Activated CD4-positive, alpha-beta T cell treated with anti-CD3 and anti-CD28 coated beads for 36 hours (primary cell): ENCODE results near the gene PASD1. TPM values are rescaled to one million over a fixed set of nuclear protein-coding genes. Genes with fewer than 3 reads are reported as not detected.
"Not testable (repeated sequence)": the region's sequence is repeated elsewhere in the genome, so short reads cannot be mapped to it uniquely, and the experiment has no call there.

Experiments
- ATAC-seq: fragments of 200-7000 bp; cut with Tn5 transposase; one replicate; pipeline ENCODE4 v1.10.0; 2021; ENCODE audit warnings: mild to moderate bottlenecking, moderate library complexity
- CTCF ChIA-PET: fragments of 350-600 bp; sonication (Branson Sonifier 250); formaldehyde crosslinking; loops from one replicate; lab custom pipeline; 2021; ENCODE audit warnings: antibody characterized with exemption; lab: Charles Lee
- POLR2A ChIA-PET: fragments of 350-600 bp; sonication (Branson Sonifier 250); formaldehyde crosslinking; loops from one replicate; lab custom pipeline; 2021; ENCODE audit warnings: antibody characterized with exemption, inconsistent platforms; lab: Charles Lee
- DNase-seq: peaks from one replicate; pipeline ENCODE4 v3.0.0-alpha.2; 2020
- H3K27ac Mint-ChIP-seq: one replicate; pipeline ENCODE4 v1.8.0; 2021; ENCODE audit warnings: mixed read lengths
- H3K27me3 Mint-ChIP-seq: one replicate; pipeline ENCODE4 v1.8.0; 2021; ENCODE audit warnings: mixed read lengths
- H3K36me3 Mint-ChIP-seq: one replicate; pipeline ENCODE4 v1.8.0; 2021; ENCODE audit warnings: low read depth, mixed read lengths
- H3K4me1 Mint-ChIP-seq: one replicate; pipeline ENCODE4 v1.8.0; 2021; ENCODE audit warnings: mixed read lengths
- H3K4me3 Mint-ChIP-seq: one replicate; pipeline ENCODE4 v1.8.0; 2021; ENCODE audit warnings: mild to moderate bottlenecking, moderate library complexity, mixed read lengths
- H3K9me3 Mint-ChIP-seq: one replicate; pipeline ENCODE4 v1.8.0; 2021; ENCODE audit warnings: low read depth, mixed read lengths
- intact Hi-C, 2 experiments: fragments of 100-400 bp; cut with DNase I in 1 of 2; cut with micrococcal nuclease in 1 of 2; formaldehyde crosslinking; loops; one replicate each; pipeline versions ENCODE4 v1.14.2 to v1.15.1; 2022 to 2024; cut with DNase I, micrococcal nuclease
- total RNA-seq, 2 experiments: library from RNA; stranded (reverse); gene quantifications; one replicate each; pipeline ENCODE4 v1.2.3, GENCODE V29; 2021

Gene PASD1
- total RNA-seq, 2 experiments from 2014 or later: not detected

DNA sequence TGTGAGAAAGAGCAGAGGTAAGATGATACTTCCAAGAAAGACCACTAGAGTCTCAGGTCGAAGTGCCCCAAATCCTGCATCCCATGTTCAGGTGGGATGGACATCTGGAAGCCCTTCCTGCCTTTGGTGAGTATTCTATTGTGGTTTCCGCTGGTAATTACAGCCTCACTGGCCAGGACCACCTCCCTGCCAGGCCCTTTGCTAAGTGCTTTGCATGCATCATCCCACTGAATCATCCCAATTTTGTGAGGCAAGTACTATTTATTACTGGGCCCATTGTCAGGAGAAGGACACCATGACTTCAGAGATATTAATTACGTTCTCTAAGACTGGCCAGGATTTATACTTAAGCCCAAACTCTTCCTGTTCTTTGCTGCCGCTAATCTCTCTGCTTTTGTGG, 10.7 kb upstream of the PASD1 start:
- H3K4me1 Mint-ChIP-seq: no peaks in the 10 kb centered on the region
- intact Hi-C loops: no loop called here
- DNase-seq: no peak
- no peaks in the 10 kb centered on the region for H3K9me3 Mint-ChIP-seq
- ChIA-PET POLR2A (no interaction called here), CTCF (no interaction called here)
- ATAC-seq: no peak
- H3K27me3 Mint-ChIP-seq: no peaks in the 10 kb centered on the region
- no peak overlapping the region for H3K4me3 Mint-ChIP-seq
- H3K27ac Mint-ChIP-seq: no peak overlapping the region
- H3K36me3 Mint-ChIP-seq: no peaks in the 10 kb centered on the region

DNA sequence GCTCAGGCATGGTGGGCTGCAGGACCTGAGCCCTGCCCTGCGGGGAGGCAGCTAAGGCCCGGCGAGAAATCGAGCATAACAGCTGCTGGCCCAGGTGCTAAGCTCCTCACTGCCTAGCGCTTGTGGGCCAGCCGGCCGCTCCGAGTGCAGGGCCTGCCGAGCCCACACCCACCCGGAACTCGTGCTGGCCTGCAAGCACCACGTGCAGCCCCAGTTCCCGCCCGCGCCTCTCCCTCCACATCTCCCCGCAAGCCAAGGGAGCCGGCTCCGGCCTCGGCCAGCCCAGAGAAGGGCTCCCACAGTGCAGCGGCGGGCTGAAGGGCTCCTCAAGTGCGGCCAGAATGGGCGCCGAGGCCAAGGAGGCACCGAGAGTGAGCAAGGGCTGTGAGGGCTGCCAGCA, 8.2 kb upstream of the PASD1 start:
- DNase-seq, H3K9me3 Mint-ChIP-seq, intact Hi-C loops, H3K27ac Mint-ChIP-seq, H3K4me1 Mint-ChIP-seq, ATAC-seq, H3K27me3 Mint-ChIP-seq, CTCF ChIA-PET, H3K4me3 Mint-ChIP-seq, H3K36me3 Mint-ChIP-seq, POLR2A ChIA-PET: not testable (repeated sequence)

DNA sequence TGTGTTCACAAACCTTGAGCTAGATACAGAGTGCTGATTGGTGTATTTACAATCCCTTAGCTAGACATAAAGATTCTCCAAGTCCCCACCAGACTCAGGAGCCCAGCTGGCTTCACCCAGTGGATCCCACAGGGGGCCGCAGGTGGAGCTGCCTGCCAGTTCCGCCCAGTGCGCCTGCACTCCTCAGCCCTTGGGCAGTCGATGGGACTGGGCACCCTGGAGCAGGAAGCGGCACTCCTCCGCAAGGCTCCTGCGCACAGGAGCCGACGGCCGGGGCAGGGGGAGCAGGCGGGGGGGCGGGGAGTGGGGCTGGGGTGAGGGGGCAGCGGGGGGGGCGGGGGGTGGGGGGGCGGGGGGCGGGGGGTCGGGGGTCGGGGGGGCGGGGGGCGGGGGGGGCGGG, 990 bp upstream of the PASD1 start:
- H3K27ac Mint-ChIP-seq, DNase-seq, POLR2A ChIA-PET, H3K4me3 Mint-ChIP-seq, CTCF ChIA-PET, H3K36me3 Mint-ChIP-seq, H3K27me3 Mint-ChIP-seq, H3K9me3 Mint-ChIP-seq, ATAC-seq, H3K4me1 Mint-ChIP-seq, intact Hi-C loops: not testable (repeated sequence)

GRCh38 chrX:151563003-151563402, 472 bp upstream of the PASD1 start:
- DNase-seq, H3K4me3 Mint-ChIP-seq, CTCF ChIA-PET, intact Hi-C loops, POLR2A ChIA-PET, ATAC-seq, H3K9me3 Mint-ChIP-seq, H3K4me1 Mint-ChIP-seq, H3K27ac Mint-ChIP-seq, H3K27me3 Mint-ChIP-seq, H3K36me3 Mint-ChIP-seq: not testable (repeated sequence)

DNA sequence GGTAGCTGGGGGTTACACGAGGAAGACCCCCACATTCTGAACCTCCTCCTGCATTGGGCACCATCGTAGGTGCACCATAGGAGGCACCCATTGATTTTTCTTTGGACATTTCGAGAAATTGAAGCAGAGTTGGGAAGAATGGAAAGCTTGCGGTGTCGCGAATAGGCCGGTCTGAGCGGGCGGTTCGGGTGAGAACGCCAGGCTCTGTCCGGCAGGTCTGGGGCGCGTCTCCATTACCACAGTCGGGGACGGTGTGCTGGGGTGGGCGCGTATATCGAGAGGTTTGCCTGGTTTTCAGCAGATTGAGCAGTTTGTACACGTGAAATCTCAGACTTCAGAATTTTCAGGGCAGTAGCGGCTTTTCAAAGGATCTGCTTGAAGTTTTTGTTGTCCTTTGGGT, 560 bp downstream of the PASD1 start:
- H3K27ac Mint-ChIP-seq: no peak overlapping the region
- H3K27me3 Mint-ChIP-seq: no peaks in the 10 kb centered on the region
- POLR2A ChIA-PET: no interaction called here
- DNase-seq: no peak
- H3K4me1 Mint-ChIP-seq: no peaks in the 10 kb centered on the region
- H3K36me3 Mint-ChIP-seq: no peaks in the 10 kb centered on the region
- no peaks in the 10 kb centered on the region for H3K9me3 Mint-ChIP-seq
- CTCF ChIA-PET: no interaction called here
- H3K4me3 Mint-ChIP-seq: no peak overlapping the region
- ATAC-seq: no peak
- intact Hi-C loops: no loop called here

- H3K9me3 Mint-ChIP-seq, H3K27ac Mint-ChIP-seq, H3K27me3 Mint-ChIP-seq, H3K36me3 Mint-ChIP-seq, intact Hi-C loops, DNase-seq, POLR2A ChIA-PET, ATAC-seq, H3K4me1 Mint-ChIP-seq, CTCF ChIA-PET, H3K4me3 Mint-ChIP-seq: not testable (repeated sequence)
Measured at GRCh38 chrX:151566872-151567271, 3.4 kb downstream of the PASD1 start.

DNA sequence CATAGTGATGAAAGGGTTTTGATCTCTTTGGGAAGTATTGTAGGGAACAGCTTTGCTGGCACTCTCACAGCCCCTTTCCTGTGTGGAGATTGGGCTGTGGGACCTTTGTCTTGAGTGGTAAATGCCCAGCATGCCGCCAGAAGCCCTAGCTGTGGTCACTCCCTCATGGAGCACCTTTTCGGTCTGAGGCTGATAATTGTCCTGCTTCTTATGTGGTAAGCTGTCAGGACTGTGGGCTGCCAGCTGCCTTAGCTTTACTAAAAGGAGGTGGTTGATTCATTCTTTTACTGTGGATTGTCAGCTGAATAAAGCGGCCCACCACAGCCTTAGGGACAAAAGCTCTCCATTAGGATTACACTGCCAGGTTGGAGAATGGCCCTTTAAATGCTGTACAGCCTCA, 7.1 kb downstream of the PASD1 start:
- Mint-ChIP-seq H3K27me3 (peaks cover 3% of the 10 kb centered on the region), H3K27ac (no peak overlapping the region), H3K4me3 (no peak overlapping the region), H3K36me3 (no peaks in the 10 kb centered on the region), H3K4me1 (no peaks in the 10 kb centered on the region), H3K9me3 (no peaks in the 10 kb centered on the region)
- POLR2A ChIA-PET: no interaction called here
- intact Hi-C loops: no loop called here
- DNase-seq: no peak
- ATAC-seq: no peak
- CTCF ChIA-PET: no interaction called here

DNA sequence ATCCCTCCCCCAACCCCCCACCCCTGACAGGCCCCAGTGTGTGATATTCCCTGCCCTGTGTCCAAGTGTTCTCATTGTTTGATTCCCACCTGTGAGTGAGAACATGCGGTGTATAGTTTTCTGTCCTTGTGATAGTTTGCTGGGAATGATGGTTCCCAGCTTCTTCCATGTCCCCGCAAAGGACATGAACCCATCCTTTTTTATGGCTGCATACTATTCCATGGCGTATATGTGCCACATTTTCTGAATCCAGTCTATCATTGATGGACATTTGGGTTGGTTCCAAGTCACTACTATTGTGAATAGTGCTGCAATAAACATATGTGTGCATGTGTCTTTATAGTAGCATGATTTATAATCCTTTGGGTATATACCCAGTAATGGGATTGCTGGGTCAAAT, 29.9 kb downstream of the PASD1 start:
- CTCF ChIA-PET, H3K36me3 Mint-ChIP-seq, DNase-seq, ATAC-seq, POLR2A ChIA-PET, H3K9me3 Mint-ChIP-seq, H3K4me1 Mint-ChIP-seq, intact Hi-C loops, H3K4me3 Mint-ChIP-seq, H3K27ac Mint-ChIP-seq, H3K27me3 Mint-ChIP-seq: not testable (repeated sequence)

GRCh38 chrX:151596282-151596681, 32.8 kb downstream of the PASD1 start:
- H3K4me1 Mint-ChIP-seq: no peaks in the 10 kb centered on the region
- H3K27ac Mint-ChIP-seq: no peak overlapping the region
- no peaks in the 10 kb centered on the region for H3K36me3 Mint-ChIP-seq
- ATAC-seq (no peak), DNase-seq (no peak)
- intact Hi-C loops: no loop called here
- ChIA-PET CTCF (no interaction called here), POLR2A (no interaction called here)
- no peak overlapping the region for H3K4me3 Mint-ChIP-seq
- H3K9me3 Mint-ChIP-seq: no peaks in the 10 kb centered on the region
- no peaks in the 10 kb centered on the region for H3K27me3 Mint-ChIP-seq

DNA sequence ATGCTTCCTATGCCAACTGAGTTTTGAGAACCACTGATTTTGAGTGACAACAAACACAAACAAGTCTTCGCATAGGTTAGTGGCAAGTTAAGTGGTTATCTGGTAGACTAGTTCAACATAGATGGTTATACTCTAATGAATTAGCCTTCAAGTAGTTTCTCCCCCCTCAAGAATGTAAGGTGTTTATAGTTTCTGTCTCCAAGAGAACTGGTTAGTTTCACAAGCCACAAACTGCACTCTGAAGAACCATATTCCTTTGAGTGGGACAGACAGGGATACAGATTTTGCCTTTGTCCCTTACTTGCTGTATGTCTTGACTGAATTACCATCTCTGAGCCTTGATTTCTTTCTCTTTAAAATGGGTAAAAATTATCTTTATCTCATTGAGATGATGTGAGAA, 41.5 kb downstream of the PASD1 start:
- no peaks in the 10 kb centered on the region for H3K36me3 Mint-ChIP-seq
- H3K27ac Mint-ChIP-seq: no peak overlapping the region
- no peak overlapping the region for H3K4me3 Mint-ChIP-seq
- POLR2A ChIA-PET: no interaction called here
- H3K9me3 Mint-ChIP-seq: no peaks in the 10 kb centered on the region
- no peaks in the 10 kb centered on the region for H3K4me1 Mint-ChIP-seq
- CTCF ChIA-PET: interaction anchor here (0.6 to 0.8 kb wide), 2 partner anchors 100 to 445 kb away, joined by 3 read pairs; no protein-coding TSS in a partner anchor
- intact Hi-C loops: no loop called here
- peaks cover 5% of the 10 kb centered on the region for H3K27me3 Mint-ChIP-seq
- DNase-seq (no peak), ATAC-seq (no peak)

GRCh38 chrX:151609222-151609621, 45.7 kb downstream of the PASD1 start:
- no peak overlapping the region for H3K4me3 Mint-ChIP-seq
- H3K27me3 Mint-ChIP-seq: no peaks in the 10 kb centered on the region
- no peak for DNase-seq
- H3K27ac Mint-ChIP-seq: no peak overlapping the region
- no peaks in the 10 kb centered on the region for H3K4me1 Mint-ChIP-seq
- ATAC-seq: no peak
- no peaks in the 10 kb centered on the region for H3K9me3 Mint-ChIP-seq
- ChIA-PET CTCF (no interaction called here), POLR2A (no interaction called here)
- H3K36me3 Mint-ChIP-seq: no peaks in the 10 kb centered on the region
- intact Hi-C loops: no loop called here

GRCh38 chrX:151621422-151621821, 57.9 kb downstream of the PASD1 start:
- H3K36me3 Mint-ChIP-seq: no peaks in the 10 kb centered on the region
- H3K27me3 Mint-ChIP-seq: peaks cover 6% of the 10 kb centered on the region
- no peaks in the 10 kb centered on the region for H3K4me1 Mint-ChIP-seq
- intact Hi-C loops: no loop called here
- no peak overlapping the region for H3K4me3 Mint-ChIP-seq
- DNase-seq (no peak), ATAC-seq (no peak)
- no peaks in the 10 kb centered on the region for H3K9me3 Mint-ChIP-seq
- ChIA-PET CTCF (no interaction called here), POLR2A (no interaction called here)
- H3K27ac Mint-ChIP-seq: no peak overlapping the region

DNA sequence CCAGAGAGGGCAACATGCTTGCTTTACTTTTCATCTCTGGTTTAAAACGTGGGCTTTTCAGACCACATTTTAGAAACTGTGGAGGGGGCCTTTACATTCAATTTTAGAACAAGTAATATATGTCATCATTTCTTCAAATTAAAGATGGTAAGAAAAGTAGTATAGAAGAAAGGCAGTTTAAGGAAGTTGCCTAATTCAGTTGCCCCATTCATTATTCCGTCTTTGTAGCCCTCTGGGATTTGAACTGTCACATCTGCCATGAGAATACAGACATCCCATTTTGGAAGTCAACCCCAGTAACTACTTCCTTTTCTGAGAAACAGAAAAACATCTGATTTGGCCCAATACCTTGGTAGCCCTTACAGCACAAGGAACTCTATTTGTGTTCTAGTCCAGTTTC, 61.2 kb downstream of the PASD1 start:
- no peaks in the 10 kb centered on the region for H3K4me1 Mint-ChIP-seq
- ChIA-PET POLR2A (no interaction called here), CTCF (no interaction called here)
- no peak overlapping the region for H3K4me3 Mint-ChIP-seq
- no peaks in the 10 kb centered on the region for H3K9me3 Mint-ChIP-seq
- H3K27me3 Mint-ChIP-seq: peaks cover 9% of the 10 kb centered on the region
- no peaks in the 10 kb centered on the region for H3K36me3 Mint-ChIP-seq
- intact Hi-C loops: no loop called here
- ATAC-seq: no peak
- DNase-seq: no peak
- no peak overlapping the region for H3K27ac Mint-ChIP-seq
